ENCODE data around the gene C3orf18. TPM values are rescaled to one million over a fixed set of nuclear protein-coding genes. Genes with fewer than 3 reads are reported as not detected.

C3orf18 gene
- total and polyA plus RNA-seq, 10 of the 15 experiments (the other 5 are each of a cell fraction or from before 2014, with no cell fraction given), result 0.06 to 3.2 (median 0.66) TPM

DNA sequence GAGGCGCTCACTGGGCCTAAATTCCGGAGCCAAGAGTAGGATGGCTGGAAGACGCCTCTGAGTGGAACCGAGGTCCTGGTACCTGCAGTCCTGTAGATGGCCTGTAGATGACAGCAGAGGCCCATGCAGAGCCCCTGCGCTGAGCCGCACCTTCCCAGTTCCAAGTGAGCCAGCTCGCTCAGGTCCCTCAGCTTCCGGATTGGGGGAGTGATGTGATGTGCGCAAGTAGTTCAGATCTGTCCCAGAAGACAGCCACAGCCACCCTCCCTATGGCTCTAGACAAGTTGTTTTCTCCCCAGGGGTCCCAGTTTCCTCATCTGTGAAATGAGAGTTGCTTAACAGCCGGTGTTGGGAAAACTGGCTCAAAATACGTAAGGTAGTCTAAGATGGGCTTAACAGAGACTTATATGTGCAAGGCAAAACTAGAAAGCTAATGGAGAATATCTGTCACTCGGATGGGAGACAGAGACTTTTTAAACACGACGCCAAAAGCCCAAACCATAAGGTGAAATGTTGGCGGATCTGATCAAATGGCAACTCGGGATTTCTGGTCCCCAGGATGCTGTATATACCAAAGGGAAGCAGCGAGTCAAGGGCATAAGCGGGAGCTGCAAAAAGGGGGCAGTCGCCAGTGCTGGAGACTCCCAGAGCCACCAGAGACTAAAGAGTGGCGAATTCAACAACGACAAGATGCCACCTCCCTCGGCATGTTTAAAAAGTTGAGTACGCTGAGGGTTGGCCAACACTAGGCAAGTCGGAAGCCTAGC, 48.6 kb upstream of the C3orf18 start:
- H2AFZ ChIP-seq (ENCODE audit: control insufficient read depth, low read depth, low read length), result peak overlapping the region; percentile 84
- in situ Hi-C loops (cut with MboI) (loop anchor here (5.0 to 25.0 kb wide), 2 partner anchors 761 to 1071 kb away; no protein-coding TSS in a partner anchor), intact Hi-C loops (cut with micrococcal nuclease; ENCODE audit: unreplicated experiment) (loop anchor here (1.0 to 5.0 kb wide), 7 partner anchors 36 to 1066 kb away; partner anchors contain the start of gene MANF)
- RAD21 ChIA-PET (ENCODE audit: unreplicated experiment), result interaction anchor here (0.8 to 12.9 kb wide), 15 partner anchors 12 to 818 kb away, joined by 3 to 244 read pairs (median 6); partner anchors contain the start of genes C3orf18, CYB561D2, HEMK1 and MANF
- POLR2A ChIA-PET, result interaction anchor here (0.8 to 1.7 kb wide), 6 partner anchors 25 to 769 kb away, joined by 3 to 10 read pairs (median 4); partner anchors contain the start of genes C3orf18, HEMK1 and MANF
- peaks cover 4% of the 10 kb centered on the region for H3K79me2 ChIP-seq (ENCODE audit: control insufficient read depth, insufficient read depth, low read length)
- H3K4me1 ChIP-seq (ENCODE audit: control insufficient read depth, insufficient read depth, low read length), result peaks cover 23% of the 10 kb centered on the region
- FAIRE-seq (no peak), ATAC-seq (peak; percentile 52), DNase-seq (ENCODE audit: low read depth, low spot score) (no peak)
- WGBS (ENCODE audit: insufficient coverage, insufficient replicate concordance, low lambda C conversion rate, missing lambda C conversion rate), result 1% methylated on average over 24 of the region's 24 CpGs
- H3K9ac ChIP-seq (ENCODE audit: control insufficient read depth, insufficient read depth, low read length), result peak overlapping the region; percentile 15; the same call in 1 of the 2 replicates
- CTCF ChIA-PET, result interaction anchor here (0.5 to 13.9 kb wide), 45 partner anchors 8 to 1182 kb away, joined by 3 to 410 read pairs (median 4); partner anchors contain the start of genes C3orf18, DCAF1, HEMK1 and MANF
- H4K20me1 ChIP-seq (ENCODE audit: control insufficient read depth, insufficient read depth), result no peaks in the 10 kb centered on the region
- BruUV-seq (replicated peaks), result no TSS peak
- H3K27ac ChIP-seq (ENCODE audit: control insufficient read depth, insufficient read depth), result no peak overlapping the region
- H3K36me3 ChIP-seq (ENCODE audit: control insufficient read depth in 2 of 2, insufficient read depth in 2 of 2, low read length in 1 of 2), result no peaks in the 10 kb centered on the region
- SMC1A ChIA-PET (ENCODE audit: uncharacterized antibody, unreplicated experiment), result interaction anchor here (0.6 to 11.4 kb wide), 19 partner anchors 8 to 1723 kb away, joined by 3 to 186 read pairs (median 4); partner anchors contain the start of genes C3orf18 and HEMK1
- no peaks in the 10 kb centered on the region for H3K9me3 ChIP-seq (replicated peaks; ENCODE audit: control insufficient read depth, insufficient read depth, low read length)
- peak overlapping the region; percentile 99 for H3K4me2 ChIP-seq (ENCODE audit: control insufficient read depth, insufficient read depth)
- H3K27me3 ChIP-seq (replicated peaks in 1 of 2; ENCODE audit: control insufficient read depth in 2 of 2, insufficient read depth in 2 of 2, low read length in 1 of 2), result no peaks in the 10 kb centered on the region
- peak overlapping the region; percentile 71 for H3K4me3 ChIP-seq
- peak; percentile 87 for TF ChIP-seq IRF4 (IDR thresholded peaks at IDR 0.05; ENCODE audit: low read depth, low read length)
- no peak for TF ChIP-seq ZNF217 (IDR thresholded peaks at IDR 0.05)
- TF ChIP-seq EGR1 (IDR thresholded peaks at IDR 0.05; ENCODE audit: borderline replicate concordance in 1 of 2, low read depth in 2 of 2, low read length in 2 of 2), result 0 out of 3 replicates have a peak, but pooled peaks of 1 of the 2 experiments have one; percentile 6
- peak; percentile 57; the same call in 1 of the 2 replicates for TF ChIP-seq YY1 (IDR thresholded peaks at IDR 0.05; ENCODE audit: low read depth, low read length)
- TF ChIP-seq HCFC1 (IDR thresholded peaks at IDR 0.05; ENCODE audit: low read length), result peak; percentile 28; the same call in 1 of the 2 replicates
- peak; percentile 54 for TF ChIP-seq SP1 (IDR thresholded peaks at IDR 0.05; ENCODE audit: low read depth, low read length)
- TF ChIP-seq MEF2A (IDR thresholded peaks at IDR 0.05; ENCODE audit: insufficient read depth, low read depth, low read length), result 0 out of 2 replicates have a peak, but pooled peaks have one; percentile 20
- TF ChIP-seq, protein P1, sequence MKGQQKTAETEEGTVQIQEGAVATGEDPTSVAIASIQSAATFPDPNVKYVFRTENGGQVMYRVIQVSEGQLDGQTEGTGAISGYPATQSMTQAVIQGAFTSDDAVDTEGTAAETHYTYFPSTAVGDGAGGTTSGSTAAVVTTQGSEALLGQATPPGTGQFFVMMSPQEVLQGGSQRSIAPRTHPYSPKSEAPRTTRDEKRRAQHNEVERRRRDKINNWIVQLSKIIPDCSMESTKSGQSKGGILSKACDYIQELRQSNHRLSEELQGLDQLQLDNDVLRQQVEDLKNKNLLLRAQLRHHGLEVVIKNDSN (IDR thresholded peaks at IDR 0.05; ENCODE audit: borderline replicate concordance, extremely low read length, insufficient read depth, low read depth, low read length), result no peak
- peak; percentile 57; the same call in 1 of the 3 replicates for TF ChIP-seq POU2F2 (IDR thresholded peaks at IDR 0.05; ENCODE audit: borderline replicate concordance, low read depth, low read length)
- 0 out of 2 replicates have a peak, but pooled peaks have one; percentile 16 for TF ChIP-seq EED (IDR thresholded peaks at IDR 0.05; ENCODE audit: low read depth)
- peak; percentile 36; the same call in 1 of the 2 replicates for TF ChIP-seq LARP7 (IDR thresholded peaks at IDR 0.05)
- TF ChIP-seq RELA (IDR thresholded peaks at IDR 0.05; ENCODE audit: borderline replicate concordance, partially characterized antibody), result peak; percentile 28
- no peak for TF ChIP-seq NFXL1 (IDR thresholded peaks at IDR 0.05; ENCODE audit: borderline replicate concordance)
- TF ChIP-seq STAT1 (conservative IDR thresholded peaks at IDR 0.05), result no peak
- TF ChIP-seq IKZF1 (conservative IDR thresholded peaks at IDR 0.05), result peak; percentile 50; the same call in 1 of the 2 replicates
- peak; percentile 16; the same call in 1 of the 2 replicates for TF ChIP-seq BACH1 (IDR thresholded peaks at IDR 0.05; ENCODE audit: borderline replicate concordance)
- TF ChIP-seq, protein P2, sequence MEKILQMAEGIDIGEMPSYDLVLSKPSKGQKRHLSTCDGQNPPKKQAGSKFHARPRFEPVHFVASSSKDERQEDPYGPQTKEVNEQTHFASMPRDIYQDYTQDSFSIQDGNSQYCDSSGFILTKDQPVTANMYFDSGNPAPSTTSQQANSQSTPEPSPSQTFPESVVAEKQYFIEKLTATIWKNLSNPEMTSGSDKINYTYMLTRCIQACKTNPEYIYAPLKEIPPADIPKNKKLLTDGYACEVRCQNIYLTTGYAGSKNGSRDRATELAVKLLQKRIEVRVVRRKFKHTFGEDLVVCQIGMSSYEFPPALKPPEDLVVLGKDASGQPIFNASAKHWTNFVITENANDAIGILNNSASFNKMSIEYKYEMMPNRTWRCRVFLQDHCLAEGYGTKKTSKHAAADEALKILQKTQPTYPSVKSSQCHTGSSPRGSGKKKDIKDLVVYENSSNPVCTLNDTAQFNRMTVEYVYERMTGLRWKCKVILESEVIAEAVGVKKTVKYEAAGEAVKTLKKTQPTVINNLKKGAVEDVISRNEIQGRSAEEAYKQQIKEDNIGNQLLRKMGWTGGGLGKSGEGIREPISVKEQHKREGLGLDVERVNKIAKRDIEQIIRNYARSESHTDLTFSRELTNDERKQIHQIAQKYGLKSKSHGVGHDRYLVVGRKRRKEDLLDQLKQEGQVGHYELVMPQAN (conservative IDR thresholded peaks at IDR 0.05), result peak; percentile 35; the same call in 1 of the 2 replicates
- TF ChIP-seq ZNF207 (IDR thresholded peaks at IDR 0.05; ENCODE audit: borderline replicate concordance), result no peak
- no peak for TF ChIP-seq TCF7 (IDR thresholded peaks at IDR 0.05; ENCODE audit: borderline replicate concordance)
